ENCODE measurements around the gene SH3BP4. TPM values are rescaled to one million over a fixed set of nuclear protein-coding genes. Genes with fewer than 3 reads are reported as not detected.

The SH3BP4 gene
- total RNA-seq, 1 donor from 2014 or later = 19.2 TPM

- no peaks in the 10 kb centered on the region for H3K4me1 ChIP-seq
- no peak for DNase-seq (ENCODE audit: extremely low spot score in 2 of 2)
Observed at GRCh38 chr2:234940527-234940926, 11.3 kb upstream of the SH3BP4 start.

GRCh38 chr2:234945339-234945873 lies 6.4 kb upstream of the SH3BP4 start:
- Histone ChIP-seq H3K27ac (no peak overlapping the region), H3K4me1 (peaks cover 2% of the 10 kb centered on the region), H3K27me3 (no peaks in the 10 kb centered on the region), H3K36me3 (no peaks in the 10 kb centered on the region), H3K4me3 (no peak overlapping the region), H3K9me3 (no peaks in the 10 kb centered on the region)
- intact Hi-C loops (cut with DNase I) = loop anchor here (10.0 kb wide), 1 partner anchor 389 kb away; no protein-coding TSS in a partner anchor
- TF ChIP-seq CTCF (IDR thresholded peaks at IDR 0.05) (no peak), POLR2A (IDR thresholded peaks at IDR 0.05) (no peak), POLR2AphosphoS5 (IDR thresholded peaks at IDR 0.05; ENCODE audit: insufficient read depth in 1 of 2, low read depth in 1 of 2) (no peak)
- no peak for DNase-seq (ENCODE audit: extremely low spot score in 2 of 2)

More at GRCh38 chr2:234940527-234940926, 11.3 kb upstream of the SH3BP4 start:
- H3K9me3 ChIP-seq = no peaks in the 10 kb centered on the region
- H3K27me3 ChIP-seq = no peaks in the 10 kb centered on the region
- no peak overlapping the region for H3K4me3 ChIP-seq
- H3K27ac ChIP-seq = no peak overlapping the region
- H3K36me3 ChIP-seq = no peaks in the 10 kb centered on the region
- intact Hi-C loops (cut with DNase I) = loop anchor here (10.0 kb wide), 1 partner anchor 394 kb away; no protein-coding TSS in a partner anchor
- TF ChIP-seq CTCF (IDR thresholded peaks at IDR 0.05) (no peak), POLR2AphosphoS5 (IDR thresholded peaks at IDR 0.05; ENCODE audit: insufficient read depth in 1 of 2, low read depth in 1 of 2) (no peak)

GRCh38 chr2:234947556-234947955 lies 4.3 kb upstream of the SH3BP4 start:
- Histone ChIP-seq H3K4me3 (no peak overlapping the region), H3K27ac (no peak overlapping the region), H3K27me3 (no peaks in the 10 kb centered on the region), H3K9me3 (no peaks in the 10 kb centered on the region), H3K36me3 (no peaks in the 10 kb centered on the region), H3K4me1 (peaks cover 13% of the 10 kb centered on the region)
- TF ChIP-seq POLR2AphosphoS5 (IDR thresholded peaks at IDR 0.05; ENCODE audit: insufficient read depth in 1 of 2, low read depth in 1 of 2) (no peak), POLR2A (IDR thresholded peaks at IDR 0.05) (no peak), CTCF (IDR thresholded peaks at IDR 0.05) (no peak)
- no peak for DNase-seq (ENCODE audit: extremely low spot score in 2 of 2)
- intact Hi-C loops (cut with DNase I) = loop anchor here (10.0 kb wide), 1 partner anchor 387 kb away; no protein-coding TSS in a partner anchor

- Histone ChIP-seq H3K4me1 (peaks cover 31% of the 10 kb centered on the region), H3K27ac (no peak overlapping the region), H3K9me3 (no peaks in the 10 kb centered on the region), H3K27me3 (no peaks in the 10 kb centered on the region), H3K4me3 (no peak overlapping the region), H3K36me3 (no peaks in the 10 kb centered on the region)
- intact Hi-C loops (cut with DNase I) = loop anchor here (10.0 kb wide), 1 partner anchor 385 kb away; no protein-coding TSS in a partner anchor
- no peak for TF ChIP-seq POLR2A (IDR thresholded peaks at IDR 0.05)
- no peak for TF ChIP-seq CTCF (IDR thresholded peaks at IDR 0.05)
- no peak for TF ChIP-seq POLR2AphosphoS5 (IDR thresholded peaks at IDR 0.05; ENCODE audit: insufficient read depth in 1 of 2, low read depth in 1 of 2)
- DNase-seq (ENCODE audit: extremely low spot score in 2 of 2) = no peak
Observed at GRCh38 chr2:234949762-234950434, 1.9 kb upstream of the SH3BP4 start.

GRCh38 chr2:234950435-234950729 lies 1.4 kb upstream of the SH3BP4 start:
- Histone ChIP-seq H3K27me3 (no peaks in the 10 kb centered on the region), H3K36me3 (no peaks in the 10 kb centered on the region), H3K9me3 (no peaks in the 10 kb centered on the region), H3K27ac (no peak overlapping the region), H3K4me3 (no peak overlapping the region), H3K4me1 (peaks cover 31% of the 10 kb centered on the region)
- TF ChIP-seq CTCF (IDR thresholded peaks at IDR 0.05) (no peak), POLR2AphosphoS5 (IDR thresholded peaks at IDR 0.05; ENCODE audit: insufficient read depth in 1 of 2, low read depth in 1 of 2) (no peak), POLR2A (IDR thresholded peaks at IDR 0.05) (no peak)
- no peak for DNase-seq (ENCODE audit: extremely low spot score in 2 of 2)
- intact Hi-C loops (cut with DNase I) = no loop called here

All from vagina (tissue), 2 donors.